K562 (cell line): ENCODE results near the gene ARHGAP32.

Experiments
- BACH1 ChIP-seq: fragments of 200-800 bp; sonication (Bioruptor generic); IDR thresholded peaks from 2 replicates; pipeline ENCODE4 v1.6.1; 2016; ENCODE audit warnings: missing genetic modification characterization, missing compliant biosample characterization
- EP300 ChIP-seq: IDR thresholded peaks from 2 replicates; pipeline ENCODE4 v1.6.1; 2012; ENCODE audit warnings: low read length, improper control_type of control experiment
- HIVEP1 ChIP-seq: fragments of 250-450 bp; sonication (Bioruptor Pico); IDR thresholded peaks from 2 replicates; pipeline ENCODE4 v1.4.0; 2020; ENCODE audit warnings: mild to moderate bottlenecking
- NR3C1 ChIP-seq: sonication (generic); formaldehyde crosslinking; IDR thresholded peaks from 2 replicates; pipeline ENCODE4 v1.8.1; 2022; ENCODE audit warnings: missing genetic modification reagents
- TAF1 ChIP-seq: IDR thresholded peaks from 2 replicates; pipeline ENCODE4 v1.6.1; 2011; ENCODE audit warnings: mild to moderate bottlenecking, low read length, moderate library complexity; ENCODE audit not compliant: insufficient read depth, control insufficient read depth, severe bottlenecking; ENCODE audit errors: extremely low read depth
- ZZZ3 ChIP-seq: fragments of 450-650 bp; IDR thresholded peaks from 2 replicates; pipeline ENCODE4 v1.6.1; 2016; ENCODE audit warnings: antibody characterized with exemption, mild to moderate bottlenecking, moderate library complexity
- TF ChIP-seq, protein P1 (sequence below): fragments of 150-350 bp; conservative IDR thresholded peaks from 2 replicates; pipeline ENCODE4 v1.6.1; 2014; ENCODE audit warnings: low read length
- TF ChIP-seq, protein P2 (sequence below), 3 experiments: IDR thresholded peaks in 2 of 3; conservative IDR thresholded peaks in 1 of 3; 2 replicates each; pipeline ENCODE4 v1.5.1; 2011 to 2012; ENCODE audit warnings: low read length in 3 of 3, mild to moderate bottlenecking in 3 of 3, control low read depth in 2 of 3, improper control_type of control experiment in 1 of 3, inconsistent platforms in 1 of 3, low read depth in 1 of 3, mixed read lengths in 1 of 3, moderate library complexity in 1 of 3; ENCODE audit not compliant: insufficient read depth in 2 of 3

DNA sequence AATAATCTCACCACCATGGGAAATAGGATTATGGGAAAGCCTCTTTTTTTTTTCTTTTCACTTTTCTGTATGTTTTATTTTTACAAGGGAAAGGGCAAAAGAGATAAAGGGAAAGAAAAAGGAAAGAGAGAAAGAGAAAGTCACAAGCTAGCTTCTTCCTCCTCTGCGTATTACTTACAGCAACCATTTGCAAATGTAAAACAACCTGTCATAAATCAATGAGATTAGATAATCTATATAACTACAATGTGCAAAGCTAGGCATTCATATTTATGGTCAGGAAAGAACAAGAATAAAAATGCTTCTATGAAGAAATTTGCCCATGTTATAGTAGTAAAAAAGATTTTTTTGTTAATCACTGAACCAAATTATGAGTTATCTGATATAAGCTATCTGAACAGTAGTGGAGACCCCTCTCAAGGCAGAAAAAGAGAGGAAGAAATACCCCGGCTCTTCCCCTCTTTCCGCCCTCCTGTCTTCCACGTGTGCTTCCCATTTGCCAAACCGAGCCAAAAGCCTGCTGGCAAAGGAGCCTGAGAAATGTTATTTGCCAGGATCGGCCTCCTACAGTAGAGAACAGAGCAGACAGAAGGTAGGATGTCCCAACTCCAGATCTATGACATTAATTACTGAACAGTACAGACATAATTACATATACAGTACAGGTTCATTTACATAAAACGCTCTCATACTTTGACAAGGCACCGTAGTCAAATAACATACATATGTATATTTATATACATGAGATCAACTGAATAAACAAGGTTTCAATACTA, 50.2 kb downstream of the ARHGAP32 start:
- TF ChIP-seq, protein P1, sequence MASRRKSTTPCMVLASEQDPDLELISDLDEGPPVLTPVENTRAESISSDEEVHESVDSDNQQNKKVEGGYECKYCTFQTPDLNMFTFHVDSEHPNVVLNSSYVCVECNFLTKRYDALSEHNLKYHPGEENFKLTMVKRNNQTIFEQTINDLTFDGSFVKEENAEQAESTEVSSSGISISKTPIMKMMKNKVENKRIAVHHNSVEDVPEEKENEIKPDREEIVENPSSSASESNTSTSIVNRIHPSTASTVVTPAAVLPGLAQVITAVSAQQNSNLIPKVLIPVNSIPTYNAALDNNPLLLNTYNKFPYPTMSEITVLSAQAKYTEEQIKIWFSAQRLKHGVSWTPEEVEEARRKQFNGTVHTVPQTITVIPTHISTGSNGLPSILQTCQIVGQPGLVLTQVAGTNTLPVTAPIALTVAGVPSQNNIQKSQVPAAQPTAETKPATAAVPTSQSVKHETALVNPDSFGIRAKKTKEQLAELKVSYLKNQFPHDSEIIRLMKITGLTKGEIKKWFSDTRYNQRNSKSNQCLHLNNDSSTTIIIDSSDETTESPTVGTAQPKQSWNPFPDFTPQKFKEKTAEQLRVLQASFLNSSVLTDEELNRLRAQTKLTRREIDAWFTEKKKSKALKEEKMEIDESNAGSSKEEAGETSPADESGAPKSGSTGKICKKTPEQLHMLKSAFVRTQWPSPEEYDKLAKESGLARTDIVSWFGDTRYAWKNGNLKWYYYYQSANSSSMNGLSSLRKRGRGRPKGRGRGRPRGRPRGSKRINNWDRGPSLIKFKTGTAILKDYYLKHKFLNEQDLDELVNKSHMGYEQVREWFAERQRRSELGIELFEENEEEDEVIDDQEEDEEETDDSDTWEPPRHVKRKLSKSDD = no peak
- no peak for TF ChIP-seq ZZZ3
- TF ChIP-seq EP300 = no peak
- no peak for TF ChIP-seq NR3C1 (CRISPR knock-in tag)
- TF ChIP-seq, protein P2, sequence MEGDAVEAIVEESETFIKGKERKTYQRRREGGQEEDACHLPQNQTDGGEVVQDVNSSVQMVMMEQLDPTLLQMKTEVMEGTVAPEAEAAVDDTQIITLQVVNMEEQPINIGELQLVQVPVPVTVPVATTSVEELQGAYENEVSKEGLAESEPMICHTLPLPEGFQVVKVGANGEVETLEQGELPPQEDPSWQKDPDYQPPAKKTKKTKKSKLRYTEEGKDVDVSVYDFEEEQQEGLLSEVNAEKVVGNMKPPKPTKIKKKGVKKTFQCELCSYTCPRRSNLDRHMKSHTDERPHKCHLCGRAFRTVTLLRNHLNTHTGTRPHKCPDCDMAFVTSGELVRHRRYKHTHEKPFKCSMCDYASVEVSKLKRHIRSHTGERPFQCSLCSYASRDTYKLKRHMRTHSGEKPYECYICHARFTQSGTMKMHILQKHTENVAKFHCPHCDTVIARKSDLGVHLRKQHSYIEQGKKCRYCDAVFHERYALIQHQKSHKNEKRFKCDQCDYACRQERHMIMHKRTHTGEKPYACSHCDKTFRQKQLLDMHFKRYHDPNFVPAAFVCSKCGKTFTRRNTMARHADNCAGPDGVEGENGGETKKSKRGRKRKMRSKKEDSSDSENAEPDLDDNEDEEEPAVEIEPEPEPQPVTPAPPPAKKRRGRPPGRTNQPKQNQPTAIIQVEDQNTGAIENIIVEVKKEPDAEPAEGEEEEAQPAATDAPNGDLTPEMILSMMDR (IDR thresholded peaks at IDR 0.05 in 2 of 3, conservative IDR thresholded peaks at IDR 0.05 in 1 of 3; ENCODE audit: insufficient read depth in 2 of 3, low read depth in 1 of 3, low read length in 3 of 3) = no peak
- no peak for TF ChIP-seq BACH1 (tag)
- TF ChIP-seq TAF1 = no peak
- no peak for TF ChIP-seq HIVEP1 (CRISPR knock-in tag)
